ENCODE results near the gene STAT3.

DNA sequence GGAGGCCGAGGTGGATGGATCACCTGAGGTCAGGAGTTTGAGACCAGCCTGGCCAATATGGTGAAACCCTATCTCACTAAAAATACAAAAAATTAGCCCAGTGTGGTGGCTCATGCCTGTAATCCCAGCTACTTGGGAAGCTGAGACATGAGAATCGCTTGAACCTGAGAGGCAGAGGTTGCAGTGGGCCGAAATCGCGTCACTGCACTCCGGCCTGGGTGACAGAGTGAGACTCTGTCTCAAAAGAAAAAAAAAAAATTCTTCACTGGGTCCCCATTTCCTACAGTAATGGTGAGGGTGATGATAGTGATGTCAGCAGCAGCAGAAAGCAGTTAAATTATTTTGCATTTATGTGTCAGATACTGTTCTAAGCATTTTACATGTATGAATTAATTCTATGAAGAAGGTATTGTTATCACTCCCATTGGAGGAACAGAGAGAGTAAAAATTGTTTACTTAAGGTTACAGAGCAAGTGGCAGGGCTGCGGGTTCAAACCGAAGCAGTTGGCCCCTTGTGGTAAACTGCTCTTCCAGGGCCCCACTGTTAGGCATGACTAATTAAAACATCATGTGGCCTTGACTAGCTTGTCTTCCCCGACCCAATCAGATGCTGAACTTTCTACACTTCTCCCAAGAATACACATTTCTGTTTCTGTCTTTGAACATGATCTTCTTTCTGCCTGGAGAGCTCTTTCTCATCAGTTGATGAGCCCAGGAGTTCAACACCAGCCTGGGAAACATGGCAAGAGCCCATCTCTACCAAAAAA lies 45.8 kb downstream of the STAT3 start:
- TF ChIP-seq, protein P1, sequence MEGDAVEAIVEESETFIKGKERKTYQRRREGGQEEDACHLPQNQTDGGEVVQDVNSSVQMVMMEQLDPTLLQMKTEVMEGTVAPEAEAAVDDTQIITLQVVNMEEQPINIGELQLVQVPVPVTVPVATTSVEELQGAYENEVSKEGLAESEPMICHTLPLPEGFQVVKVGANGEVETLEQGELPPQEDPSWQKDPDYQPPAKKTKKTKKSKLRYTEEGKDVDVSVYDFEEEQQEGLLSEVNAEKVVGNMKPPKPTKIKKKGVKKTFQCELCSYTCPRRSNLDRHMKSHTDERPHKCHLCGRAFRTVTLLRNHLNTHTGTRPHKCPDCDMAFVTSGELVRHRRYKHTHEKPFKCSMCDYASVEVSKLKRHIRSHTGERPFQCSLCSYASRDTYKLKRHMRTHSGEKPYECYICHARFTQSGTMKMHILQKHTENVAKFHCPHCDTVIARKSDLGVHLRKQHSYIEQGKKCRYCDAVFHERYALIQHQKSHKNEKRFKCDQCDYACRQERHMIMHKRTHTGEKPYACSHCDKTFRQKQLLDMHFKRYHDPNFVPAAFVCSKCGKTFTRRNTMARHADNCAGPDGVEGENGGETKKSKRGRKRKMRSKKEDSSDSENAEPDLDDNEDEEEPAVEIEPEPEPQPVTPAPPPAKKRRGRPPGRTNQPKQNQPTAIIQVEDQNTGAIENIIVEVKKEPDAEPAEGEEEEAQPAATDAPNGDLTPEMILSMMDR (conservative IDR thresholded peaks at IDR 0.05): no peak
- TF ChIP-seq EZH2 (IDR thresholded peaks at IDR 0.05; ENCODE audit: low read depth): no peak

All from PC-9 (cell line).